K562 (cell line): ENCODE results near the gene MTA2. TPM values are rescaled to one million over a fixed set of nuclear protein-coding genes. Genes with fewer than 3 reads are reported as not detected.

Source experiments
- BMI1 ChIP-seq: fragments of 150-350 bp; IDR thresholded peaks from 2 replicates; pipeline ENCODE4 v1.6.1; 2014; ENCODE audit warnings: low read length
- CCAR2 ChIP-seq: fragments of 200-400 bp; formaldehyde crosslinking; IDR thresholded peaks from 2 replicates; pipeline ENCODE4 v1.6.1; 2017; ENCODE audit warnings: mild to moderate bottlenecking, low read depth, low read length
- DACH1 ChIP-seq: fragments of 450-650 bp; IDR thresholded peaks from 2 replicates; pipeline ENCODE4 v1.6.1; 2018; ENCODE audit not compliant: partially characterized antibody
- KDM2B ChIP-seq: fragments of 250-450 bp; sonication (Bioruptor Pico); IDR thresholded peaks from 2 replicates; pipeline ENCODE4 v1.8.0; 2021; ENCODE audit warnings: mild to moderate bottlenecking, moderate library complexity
- L3MBTL2 ChIP-seq: fragments of 450-650 bp; IDR thresholded peaks from 2 replicates; pipeline ENCODE4 v1.6.1; 2016; ENCODE audit warnings: mild to moderate bottlenecking, moderate library complexity
- MCM2 ChIP-seq: fragments of 450-650 bp; IDR thresholded peaks from 2 replicates; pipeline ENCODE4 v1.6.1; 2017; ENCODE audit warnings: low read depth, mild to moderate bottlenecking
- PHB2 ChIP-seq: fragments of 450-650 bp; IDR thresholded peaks from 2 replicates; pipeline ENCODE4 v1.6.1; 2017; ENCODE audit warnings: low read depth
- POLR2AphosphoS2 ChIP-seq: IDR thresholded peaks from 2 replicates; pipeline ENCODE4 v1.6.1; 2012; ENCODE audit warnings: low read length, improper control_type of control experiment
- PTBP1 ChIP-seq: fragments of 200-400 bp; formaldehyde crosslinking; IDR thresholded peaks from 2 replicates; pipeline ENCODE4 v1.6.1; 2017; ENCODE audit warnings: low read depth, low read length
- PTTG1 ChIP-seq: fragments of 450-650 bp; IDR thresholded peaks from 2 replicates; pipeline ENCODE4 v1.6.1; 2016; ENCODE audit warnings: low read depth, mild to moderate bottlenecking, missing genetic modification characterization, missing compliant biosample characterization
- RBM22 ChIP-seq: fragments of 200-400 bp; formaldehyde crosslinking; IDR thresholded peaks from 2 replicates; pipeline ENCODE4 v1.6.1; 2018; ENCODE audit warnings: low read length, low read depth; ENCODE audit not compliant: poor library complexity, severe bottlenecking
- SMAD1 ChIP-seq: fragments of 150-350 bp; IDR thresholded peaks from 2 replicates; pipeline ENCODE4 v1.6.1; 2014; ENCODE audit warnings: low read length, low read depth; ENCODE audit not compliant: partially characterized antibody
- SMAD4 ChIP-seq: fragments of 250-450 bp; sonication (Bioruptor Pico); conservative IDR thresholded peaks from 2 replicates; pipeline ENCODE4 v1.8.0; 2021; ENCODE audit warnings: inconsistent platforms, mild to moderate bottlenecking, moderate library complexity
- TCF7 ChIP-seq: sonication (generic); IDR thresholded peaks from 2 replicates; pipeline ENCODE4 v1.6.1; 2016; ENCODE audit warnings: antibody characterized with exemption, borderline replicate concordance
- TRIM24 ChIP-seq, 2 experiments: fragments of 450-650 bp; IDR thresholded peaks; 2 replicates each; pipeline ENCODE4 v1.6.1; 2016
- ZFP91 ChIP-seq: sonication (generic); formaldehyde crosslinking; IDR thresholded peaks from 2 replicates; pipeline ENCODE4 v1.8.0; 2022; ENCODE audit warnings: mild to moderate bottlenecking, missing genetic modification reagents
- ZNF280A ChIP-seq: fragments of 450-650 bp; IDR thresholded peaks from 2 replicates; pipeline ENCODE4 v1.6.1; 2018; ENCODE audit warnings: mild to moderate bottlenecking, low read depth; ENCODE audit not compliant: partially characterized antibody
- ZNF668 ChIP-seq: fragments of 250-450 bp; sonication (Bioruptor Pico); IDR thresholded peaks from 2 replicates; pipeline ENCODE4 v1.8.0; 2022; ENCODE audit warnings: mild to moderate bottlenecking, inconsistent platforms
- ZNF830 ChIP-seq: fragments of 250-450 bp; sonication (Bioruptor Pico); IDR thresholded peaks from 2 replicates; pipeline ENCODE4 v1.5.0; 2021; ENCODE audit warnings: mild to moderate bottlenecking
- ZZZ3 ChIP-seq: fragments of 450-650 bp; IDR thresholded peaks from 2 replicates; pipeline ENCODE4 v1.6.1; 2016; ENCODE audit warnings: antibody characterized with exemption, mild to moderate bottlenecking, moderate library complexity
- polyA plus RNA-seq, 8 experiments: library from polyadenylated mRNA; depleted of rRNA in 4 of 8; stranded (reverse) in 5 of 8; unstranded in 3 of 8; fragments of >200 nt; fragmentation: Nextera tagmentation in 2 of 8; fragmentation: Illumina TruSeq in 1 of 8; extraction: Ambion mirVana in 2 of 8; extraction: Trizol in 1 of 8; gene quantifications; 2 replicates each; pipeline versions ENCODE4 v1.2.1 to v1.2.3, GENCODE V29; 2011 to 2014; ENCODE audit warnings: inconsistent platforms in 1 of 8, missing spikeins in 1 of 8
- total RNA-seq, 7 experiments: library from RNA; depleted of rRNA in 6 of 7; stranded (reverse); fragments of >200 nt in 6 of 7; fragmentation: Illumina TruSeq in 2 of 7; extraction: Trizol in 2 of 7; gene quantifications; 2 replicates each; pipeline versions ENCODE4 v1.2.1 to v1.2.3, GENCODE V29; 2011 to 2021; ENCODE audit warnings: low replicate concordance in 1 of 7
- TF ChIP-seq, protein P1 (sequence below): fragments of 450-650 bp; formaldehyde crosslinking; IDR thresholded peaks from 2 replicates; pipeline ENCODE4 v1.4.0; 2020; ENCODE audit warnings: mild to moderate bottlenecking
- TF ChIP-seq, protein P2 (sequence below), 3 experiments: IDR thresholded peaks in 2 of 3; conservative IDR thresholded peaks in 1 of 3; 2 replicates each; pipeline ENCODE4 v1.5.1; 2011 to 2012; ENCODE audit warnings: low read length in 3 of 3, mild to moderate bottlenecking in 3 of 3, control low read depth in 2 of 3, improper control_type of control experiment in 1 of 3, inconsistent platforms in 1 of 3, low read depth in 1 of 3, mixed read lengths in 1 of 3, moderate library complexity in 1 of 3; ENCODE audit not compliant: insufficient read depth in 2 of 3
- TF ChIP-seq, protein P3 (sequence below): sonication (generic); formaldehyde crosslinking; IDR thresholded peaks from 2 replicates; pipeline ENCODE4 v1.8.1; 2023; ENCODE audit warnings: mild to moderate bottlenecking, missing genetic modification reagents, moderate library complexity

Gene MTA2
- total and polyA plus RNA-seq, 9 of the 15 experiments (the other 6 are each of a cell fraction or from before 2014, with no cell fraction given), result 6.2 to 220 (median 172) TPM

DNA sequence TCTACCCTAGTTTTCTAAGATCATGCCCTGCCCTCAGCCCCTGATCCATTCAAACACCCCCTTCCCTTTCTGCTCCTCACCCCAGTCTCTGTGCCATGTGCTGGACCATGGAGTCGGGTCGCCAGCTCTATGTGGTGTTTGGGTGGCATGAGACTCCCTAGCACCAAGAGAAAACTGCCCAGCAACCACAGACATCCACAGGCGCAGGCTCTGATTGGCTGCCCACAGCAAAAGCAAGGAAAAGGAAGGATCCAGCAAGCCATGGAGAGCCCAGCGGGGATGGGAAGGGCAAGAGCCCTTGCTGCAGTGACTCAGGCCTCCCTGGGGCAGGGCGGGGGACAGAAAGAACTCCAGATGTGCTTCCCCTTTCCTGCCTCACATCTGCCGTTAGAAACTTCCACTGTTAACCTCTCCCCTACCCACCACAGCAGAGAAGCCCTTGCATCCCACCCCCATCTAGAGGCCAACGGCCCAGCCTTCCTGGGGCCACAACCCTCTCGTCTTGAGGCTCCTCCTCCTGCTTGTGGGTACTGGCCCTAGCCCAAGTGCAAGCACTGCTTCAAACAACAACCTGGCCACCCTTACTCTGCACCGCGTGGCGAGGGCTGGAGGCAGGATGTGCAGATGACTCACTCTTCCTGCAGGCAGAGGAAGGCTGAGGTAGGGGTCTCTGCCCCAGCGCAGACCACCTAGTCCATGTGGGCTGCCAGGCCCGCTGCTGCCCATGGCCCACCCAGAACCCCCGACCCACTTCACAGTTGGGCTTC is 45.4 kb downstream of the MTA2 start (continued):
- TF ChIP-seq, protein P1, sequence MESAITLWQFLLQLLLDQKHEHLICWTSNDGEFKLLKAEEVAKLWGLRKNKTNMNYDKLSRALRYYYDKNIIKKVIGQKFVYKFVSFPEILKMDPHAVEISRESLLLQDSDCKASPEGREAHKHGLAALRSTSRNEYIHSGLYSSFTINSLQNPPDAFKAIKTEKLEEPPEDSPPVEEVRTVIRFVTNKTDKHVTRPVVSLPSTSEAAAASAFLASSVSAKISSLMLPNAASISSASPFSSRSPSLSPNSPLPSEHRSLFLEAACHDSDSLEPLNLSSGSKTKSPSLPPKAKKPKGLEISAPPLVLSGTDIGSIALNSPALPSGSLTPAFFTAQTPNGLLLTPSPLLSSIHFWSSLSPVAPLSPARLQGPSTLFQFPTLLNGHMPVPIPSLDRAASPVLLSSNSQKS, result no peak
- TF ChIP-seq ZZZ3 (no peak), SMAD1 (no peak), ZNF668 (CRISPR knock-in tag) (0 out of 2 replicates have a peak, but pooled peaks have one; percentile 57), TRIM24 (IDR thresholded peaks at IDR 0.05) (no peak), DACH1 (no peak), MCM2 (no peak), CCAR2 (no peak), KDM2B (no peak), TCF7 (no peak), L3MBTL2 (peak; percentile 86), PTBP1 (no peak), SMAD4 (peak; percentile 19; the same call in 1 of the 2 replicates), POLR2AphosphoS2 (no peak), ZNF830 (CRISPR knock-in tag) (no peak), ZFP91 (no peak), RBM22 (no peak), PTTG1 (tag) (no peak), ZNF280A (no peak), PHB2 (no peak), BMI1 (no peak)
- TF ChIP-seq, protein P2, sequence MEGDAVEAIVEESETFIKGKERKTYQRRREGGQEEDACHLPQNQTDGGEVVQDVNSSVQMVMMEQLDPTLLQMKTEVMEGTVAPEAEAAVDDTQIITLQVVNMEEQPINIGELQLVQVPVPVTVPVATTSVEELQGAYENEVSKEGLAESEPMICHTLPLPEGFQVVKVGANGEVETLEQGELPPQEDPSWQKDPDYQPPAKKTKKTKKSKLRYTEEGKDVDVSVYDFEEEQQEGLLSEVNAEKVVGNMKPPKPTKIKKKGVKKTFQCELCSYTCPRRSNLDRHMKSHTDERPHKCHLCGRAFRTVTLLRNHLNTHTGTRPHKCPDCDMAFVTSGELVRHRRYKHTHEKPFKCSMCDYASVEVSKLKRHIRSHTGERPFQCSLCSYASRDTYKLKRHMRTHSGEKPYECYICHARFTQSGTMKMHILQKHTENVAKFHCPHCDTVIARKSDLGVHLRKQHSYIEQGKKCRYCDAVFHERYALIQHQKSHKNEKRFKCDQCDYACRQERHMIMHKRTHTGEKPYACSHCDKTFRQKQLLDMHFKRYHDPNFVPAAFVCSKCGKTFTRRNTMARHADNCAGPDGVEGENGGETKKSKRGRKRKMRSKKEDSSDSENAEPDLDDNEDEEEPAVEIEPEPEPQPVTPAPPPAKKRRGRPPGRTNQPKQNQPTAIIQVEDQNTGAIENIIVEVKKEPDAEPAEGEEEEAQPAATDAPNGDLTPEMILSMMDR (IDR thresholded peaks at IDR 0.05 in 2 of 3, conservative IDR thresholded peaks at IDR 0.05 in 1 of 3; ENCODE audit: insufficient read depth in 2 of 3, low read depth in 1 of 3, low read length in 3 of 3), result no peak
- TF ChIP-seq, protein P3, sequence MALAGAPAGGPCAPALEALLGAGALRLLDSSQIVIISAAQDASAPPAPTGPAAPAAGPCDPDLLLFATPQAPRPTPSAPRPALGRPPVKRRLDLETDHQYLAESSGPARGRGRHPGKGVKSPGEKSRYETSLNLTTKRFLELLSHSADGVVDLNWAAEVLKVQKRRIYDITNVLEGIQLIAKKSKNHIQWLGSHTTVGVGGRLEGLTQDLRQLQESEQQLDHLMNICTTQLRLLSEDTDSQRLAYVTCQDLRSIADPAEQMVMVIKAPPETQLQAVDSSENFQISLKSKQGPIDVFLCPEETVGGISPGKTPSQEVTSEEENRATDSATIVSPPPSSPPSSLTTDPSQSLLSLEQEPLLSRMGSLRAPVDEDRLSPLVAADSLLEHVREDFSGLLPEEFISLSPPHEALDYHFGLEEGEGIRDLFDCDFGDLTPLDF (CRISPR knock-in tag), result no peak
